Mammary epithelial cell (primary cell): ENCODE measurements around the gene CEACAM1.

Source experiments
- CTCF ChIP-seq, 2 donors: IDR thresholded peaks in 1 of 2; conservative IDR thresholded peaks in 1 of 2; 2 replicates each; pipeline ENCODE4 v1.5.1; 2011 to 2012; ENCODE audit warnings: inconsistent platforms in 2 of 2, low read length in 2 of 2, mild to moderate bottlenecking in 2 of 2, control low read depth in 1 of 2, low read depth in 1 of 2; ENCODE audit not compliant: insufficient read depth in 1 of 2; ENCODE audit errors: extremely low read depth in 1 of 2
- EZH2 ChIP-seq: IDR thresholded peaks from 2 replicates; pipeline ENCODE4 v1.6.1; 2012; ENCODE audit warnings: low read length, inconsistent platforms, borderline replicate concordance

- TF ChIP-seq CTCF (conservative IDR thresholded peaks at IDR 0.05 in 1 of 2, IDR thresholded peaks at IDR 0.05 in 1 of 2; ENCODE audit: extremely low read depth in 1 of 2, insufficient read depth in 1 of 2, low read depth in 1 of 2, low read length in 2 of 2): no peak
- TF ChIP-seq EZH2: no peak
Observed at GRCh38 chr19:42477933-42478332, 50.3 kb downstream of the CEACAM1 start.
